ENCODE measurements around the gene DDX49. TPM values are rescaled to one million over a fixed set of nuclear protein-coding genes. Genes with fewer than 3 reads are reported as not detected.

Gene DDX49
- total and polyA plus RNA-seq, 8 donors = 17.5 to 42.2 (median 24.5) TPM

DNA sequence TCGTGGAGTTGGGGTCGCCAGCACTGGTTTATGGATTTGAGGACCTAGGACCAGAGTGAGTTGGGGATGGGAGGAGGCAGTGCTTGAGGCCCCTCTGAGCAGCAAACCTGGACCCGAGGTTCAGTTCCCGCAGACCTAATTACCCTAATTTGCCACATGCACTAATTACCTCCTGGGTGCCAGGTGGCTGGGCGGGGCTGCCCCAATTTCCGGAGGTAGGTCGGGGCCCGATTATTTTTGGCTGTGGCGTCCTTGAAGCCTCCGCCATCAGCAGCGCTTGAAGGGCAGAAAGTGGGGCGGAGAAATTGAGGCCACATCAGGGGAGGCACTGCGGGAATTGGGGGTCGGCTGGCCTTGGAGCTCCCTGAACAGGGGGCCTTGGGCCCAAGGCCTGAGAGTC lies 27.4 kb downstream of the DDX49 start:
- intact Hi-C loops (cut with DNase I) = no loop called here
- TF ChIP-seq, protein P1, sequence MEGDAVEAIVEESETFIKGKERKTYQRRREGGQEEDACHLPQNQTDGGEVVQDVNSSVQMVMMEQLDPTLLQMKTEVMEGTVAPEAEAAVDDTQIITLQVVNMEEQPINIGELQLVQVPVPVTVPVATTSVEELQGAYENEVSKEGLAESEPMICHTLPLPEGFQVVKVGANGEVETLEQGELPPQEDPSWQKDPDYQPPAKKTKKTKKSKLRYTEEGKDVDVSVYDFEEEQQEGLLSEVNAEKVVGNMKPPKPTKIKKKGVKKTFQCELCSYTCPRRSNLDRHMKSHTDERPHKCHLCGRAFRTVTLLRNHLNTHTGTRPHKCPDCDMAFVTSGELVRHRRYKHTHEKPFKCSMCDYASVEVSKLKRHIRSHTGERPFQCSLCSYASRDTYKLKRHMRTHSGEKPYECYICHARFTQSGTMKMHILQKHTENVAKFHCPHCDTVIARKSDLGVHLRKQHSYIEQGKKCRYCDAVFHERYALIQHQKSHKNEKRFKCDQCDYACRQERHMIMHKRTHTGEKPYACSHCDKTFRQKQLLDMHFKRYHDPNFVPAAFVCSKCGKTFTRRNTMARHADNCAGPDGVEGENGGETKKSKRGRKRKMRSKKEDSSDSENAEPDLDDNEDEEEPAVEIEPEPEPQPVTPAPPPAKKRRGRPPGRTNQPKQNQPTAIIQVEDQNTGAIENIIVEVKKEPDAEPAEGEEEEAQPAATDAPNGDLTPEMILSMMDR (IDR thresholded peaks at IDR 0.05) = no peak
- 58 to 68% methylated on average over 14 of the region's 14 CpGs for WGBS, 2 donors
- Histone ChIP-seq H3K27ac (no peak overlapping the region), H3K36me3 (no peaks in the 10 kb centered on the region), H3K4me1 (no peaks in the 10 kb centered on the region), H3K4me3 (no peak overlapping the region), H3K27me3 (no peaks in the 10 kb centered on the region), H3K9me3 (no peaks in the 10 kb centered on the region)
- ATAC-seq (no peak), DNase-seq (no peak), FAIRE-seq (no peak)

DNA sequence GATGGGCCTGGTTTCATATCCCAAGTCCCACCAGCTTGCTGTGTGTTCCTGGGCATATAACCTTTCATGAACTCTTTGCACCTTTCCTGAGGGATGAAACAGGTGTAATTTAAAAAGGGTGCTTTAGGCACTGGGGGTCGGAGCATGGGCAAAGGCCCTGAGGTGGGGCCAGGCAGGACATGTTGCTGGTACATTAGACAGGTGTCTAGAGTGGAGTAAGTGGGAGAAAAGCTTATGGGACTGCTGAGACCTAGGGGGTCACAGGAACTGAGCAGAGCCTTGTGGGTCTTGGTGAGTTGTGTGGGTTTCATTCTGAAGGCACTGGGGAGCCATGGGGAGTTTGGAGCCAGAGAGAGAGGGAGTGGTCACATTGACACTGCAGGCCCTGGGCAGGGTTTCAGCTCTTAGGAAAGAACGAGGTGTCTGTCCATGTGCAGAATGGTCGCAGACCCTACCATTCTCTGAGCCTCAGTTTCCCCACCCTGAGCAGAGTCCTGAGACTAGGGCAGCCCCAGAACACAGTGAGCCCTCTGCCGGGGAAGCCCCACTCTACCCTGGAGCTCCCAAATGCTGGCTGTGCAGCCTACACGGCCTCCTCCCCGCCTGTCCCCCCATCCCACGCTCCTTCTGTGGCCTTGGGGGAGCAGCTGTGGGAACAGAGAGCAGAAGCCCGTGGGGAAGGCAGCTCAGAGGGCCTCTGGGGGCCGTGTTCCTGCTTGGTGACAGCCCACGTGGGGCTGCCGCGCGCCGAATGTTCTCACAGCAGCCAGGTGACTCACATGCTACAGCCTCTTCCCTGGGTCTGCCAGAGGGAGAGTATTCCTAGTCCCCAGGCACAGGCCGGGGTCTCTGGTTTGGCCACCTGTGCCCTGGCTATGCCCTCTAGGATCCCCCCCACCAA lies 28.8 kb downstream of the DDX49 start:
- no peak for DNase-seq
- Histone ChIP-seq H3K27ac (no peak overlapping the region), H3K4me3 (no peak overlapping the region), H3K27me3 (no peaks in the 10 kb centered on the region), H3K36me3 (no peaks in the 10 kb centered on the region), H3K9me3 (no peaks in the 10 kb centered on the region), H3K4me1 (no peaks in the 10 kb centered on the region)
- FAIRE-seq = no peak
- intact Hi-C loops (cut with DNase I) = no loop called here
- no peak for ATAC-seq
- WGBS, 2 donors = 63 to 73% methylated on average over 15 of the region's 15 CpGs
- TF ChIP-seq, protein P1 (IDR thresholded peaks at IDR 0.05) = no peak

- ATAC-seq = no peak
- TF ChIP-seq, protein P1 (IDR thresholded peaks at IDR 0.05) = no peak
- no peak for DNase-seq
- intact Hi-C loops (cut with DNase I) = no loop called here
- WGBS, 2 donors = 66 to 88% methylated on average over 5 of the region's 5 CpGs
- Histone ChIP-seq H3K27me3 (no peaks in the 10 kb centered on the region), H3K4me1 (no peaks in the 10 kb centered on the region), H3K27ac (no peak overlapping the region), H3K9me3 (no peaks in the 10 kb centered on the region), H3K4me3 (no peak overlapping the region), H3K36me3 (no peaks in the 10 kb centered on the region)
- FAIRE-seq = no peak
These were observed 29.5 kb downstream of the DDX49 start for GRCh38 chr19:18948976-18949356.

- no peak for FAIRE-seq
These were observed 30.3 kb downstream of the DDX49 start for GRCh38 chr19:18949858-18950257.

More at GRCh38 chr19:18949858-18950257, 30.3 kb downstream of the DDX49 start:
- intact Hi-C loops (cut with DNase I) = no loop called here
- Histone ChIP-seq H3K36me3 (no peaks in the 10 kb centered on the region), H3K4me1 (no peaks in the 10 kb centered on the region), H3K27me3 (no peaks in the 10 kb centered on the region), H3K27ac (no peak overlapping the region), H3K9me3 (no peaks in the 10 kb centered on the region), H3K4me3 (no peak overlapping the region)
- WGBS, 2 donors = 73 to 82% methylated on average over 3 of the region's 3 CpGs
- TF ChIP-seq, protein P1 (IDR thresholded peaks at IDR 0.05) = no peak
- no peak for DNase-seq
- ATAC-seq = no peak
